ENCODE results near the gene SLC25A6.

DNA sequence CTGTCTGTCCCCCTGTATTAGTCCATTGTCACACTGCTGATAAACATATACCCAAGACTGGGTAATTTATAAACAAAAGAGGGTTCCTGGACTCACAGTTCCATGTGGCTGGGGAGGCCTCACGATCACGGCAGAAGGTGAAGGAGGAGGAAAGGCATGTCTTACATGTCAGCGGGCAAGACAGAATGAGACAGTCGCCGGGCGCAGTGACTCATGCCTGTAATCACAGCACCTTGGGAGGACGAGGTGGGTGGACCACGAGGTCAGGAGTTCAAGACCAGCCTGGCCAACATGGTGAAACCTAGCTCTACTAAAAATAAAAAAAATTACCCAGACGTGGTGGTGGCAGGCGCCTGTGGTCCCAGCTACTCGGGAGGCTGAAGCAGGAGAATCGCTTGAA is 30.6 kb downstream of the SLC25A6 start:
- TF ChIP-seq POLR2AphosphoS5 (IDR thresholded peaks at IDR 0.05; ENCODE audit: low read depth, low read length) (no peak), TCF12 (IDR thresholded peaks at IDR 0.05) (no peak), TAF1 (IDR thresholded peaks at IDR 0.05; ENCODE audit: borderline replicate concordance, low read depth, low read length) (no peak), ELF1 (IDR thresholded peaks at IDR 0.05) (no peak), RAD21 (IDR thresholded peaks at IDR 0.05; ENCODE audit: low read length) (no peak), NFIC (IDR thresholded peaks at IDR 0.05; ENCODE audit: borderline replicate concordance) (no peak), YY1 (IDR thresholded peaks at IDR 0.05; ENCODE audit: low read depth) (no peak), SIN3A (IDR thresholded peaks at IDR 0.05; ENCODE audit: borderline replicate concordance, low read depth, low read length) (no peak)
- TF ChIP-seq, protein P1, sequence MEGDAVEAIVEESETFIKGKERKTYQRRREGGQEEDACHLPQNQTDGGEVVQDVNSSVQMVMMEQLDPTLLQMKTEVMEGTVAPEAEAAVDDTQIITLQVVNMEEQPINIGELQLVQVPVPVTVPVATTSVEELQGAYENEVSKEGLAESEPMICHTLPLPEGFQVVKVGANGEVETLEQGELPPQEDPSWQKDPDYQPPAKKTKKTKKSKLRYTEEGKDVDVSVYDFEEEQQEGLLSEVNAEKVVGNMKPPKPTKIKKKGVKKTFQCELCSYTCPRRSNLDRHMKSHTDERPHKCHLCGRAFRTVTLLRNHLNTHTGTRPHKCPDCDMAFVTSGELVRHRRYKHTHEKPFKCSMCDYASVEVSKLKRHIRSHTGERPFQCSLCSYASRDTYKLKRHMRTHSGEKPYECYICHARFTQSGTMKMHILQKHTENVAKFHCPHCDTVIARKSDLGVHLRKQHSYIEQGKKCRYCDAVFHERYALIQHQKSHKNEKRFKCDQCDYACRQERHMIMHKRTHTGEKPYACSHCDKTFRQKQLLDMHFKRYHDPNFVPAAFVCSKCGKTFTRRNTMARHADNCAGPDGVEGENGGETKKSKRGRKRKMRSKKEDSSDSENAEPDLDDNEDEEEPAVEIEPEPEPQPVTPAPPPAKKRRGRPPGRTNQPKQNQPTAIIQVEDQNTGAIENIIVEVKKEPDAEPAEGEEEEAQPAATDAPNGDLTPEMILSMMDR (IDR thresholded peaks at IDR 0.05): no peak
- TF ChIP-seq, protein P2, sequence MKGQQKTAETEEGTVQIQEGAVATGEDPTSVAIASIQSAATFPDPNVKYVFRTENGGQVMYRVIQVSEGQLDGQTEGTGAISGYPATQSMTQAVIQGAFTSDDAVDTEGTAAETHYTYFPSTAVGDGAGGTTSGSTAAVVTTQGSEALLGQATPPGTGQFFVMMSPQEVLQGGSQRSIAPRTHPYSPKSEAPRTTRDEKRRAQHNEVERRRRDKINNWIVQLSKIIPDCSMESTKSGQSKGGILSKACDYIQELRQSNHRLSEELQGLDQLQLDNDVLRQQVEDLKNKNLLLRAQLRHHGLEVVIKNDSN (IDR thresholded peaks at IDR 0.05; ENCODE audit: borderline replicate concordance, low read depth): no peak
- TF ChIP-seq, protein P3, sequence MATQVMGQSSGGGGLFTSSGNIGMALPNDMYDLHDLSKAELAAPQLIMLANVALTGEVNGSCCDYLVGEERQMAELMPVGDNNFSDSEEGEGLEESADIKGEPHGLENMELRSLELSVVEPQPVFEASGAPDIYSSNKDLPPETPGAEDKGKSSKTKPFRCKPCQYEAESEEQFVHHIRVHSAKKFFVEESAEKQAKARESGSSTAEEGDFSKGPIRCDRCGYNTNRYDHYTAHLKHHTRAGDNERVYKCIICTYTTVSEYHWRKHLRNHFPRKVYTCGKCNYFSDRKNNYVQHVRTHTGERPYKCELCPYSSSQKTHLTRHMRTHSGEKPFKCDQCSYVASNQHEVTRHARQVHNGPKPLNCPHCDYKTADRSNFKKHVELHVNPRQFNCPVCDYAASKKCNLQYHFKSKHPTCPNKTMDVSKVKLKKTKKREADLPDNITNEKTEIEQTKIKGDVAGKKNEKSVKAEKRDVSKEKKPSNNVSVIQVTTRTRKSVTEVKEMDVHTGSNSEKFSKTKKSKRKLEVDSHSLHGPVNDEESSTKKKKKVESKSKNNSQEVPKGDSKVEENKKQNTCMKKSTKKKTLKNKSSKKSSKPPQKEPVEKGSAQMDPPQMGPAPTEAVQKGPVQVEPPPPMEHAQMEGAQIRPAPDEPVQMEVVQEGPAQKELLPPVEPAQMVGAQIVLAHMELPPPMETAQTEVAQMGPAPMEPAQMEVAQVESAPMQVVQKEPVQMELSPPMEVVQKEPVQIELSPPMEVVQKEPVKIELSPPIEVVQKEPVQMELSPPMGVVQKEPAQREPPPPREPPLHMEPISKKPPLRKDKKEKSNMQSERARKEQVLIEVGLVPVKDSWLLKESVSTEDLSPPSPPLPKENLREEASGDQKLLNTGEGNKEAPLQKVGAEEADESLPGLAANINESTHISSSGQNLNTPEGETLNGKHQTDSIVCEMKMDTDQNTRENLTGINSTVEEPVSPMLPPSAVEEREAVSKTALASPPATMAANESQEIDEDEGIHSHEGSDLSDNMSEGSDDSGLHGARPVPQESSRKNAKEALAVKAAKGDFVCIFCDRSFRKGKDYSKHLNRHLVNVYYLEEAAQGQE (IDR thresholded peaks at IDR 0.05; ENCODE audit: low read depth, low read length): no peak

Measured in SK-N-SH (cell line).